Right ventricle myocardium inferior (tissue), 1 donor: ENCODE data around the gene OR7D2. TPM values are rescaled to one million over a fixed set of nuclear protein-coding genes. Genes with fewer than 3 reads are reported as not detected.

Source experiments
- ATAC-seq: fragments of 200-7000 bp; cut with Tn5 transposase; one replicate; pipeline ENCODE4 v1.9.1; 2020; ENCODE audit warnings: mild to moderate bottlenecking, moderate library complexity
- DNase-seq: peaks from one replicate; pipeline ENCODE4 v3.0.0; 2021; ENCODE audit errors: missing footprints
- intact Hi-C: fragments of 100-400 bp; cut with DNase I; formaldehyde crosslinking; loops from one replicate; pipeline ENCODE4 v1.11.0; 2022
- long read RNA-seq: library from polyadenylated mRNA; unstranded; transcript quantifications from one replicate; pipeline ENCODE4 v2.0.0, GENCODE V29; 2021
- total RNA-seq: library from RNA; stranded (reverse); fragmentation: NEBNext Ultra II Directional; extraction: Animal tissue kit (Norgen Biotek cat#: 25700); gene quantifications from one replicate; pipeline ENCODE4 v1.2.1, GENCODE V29; 2021
- donor health status: DM: no; HTN: yes; CAD: no; lungs with severe emphysema.

Gene OR7D2
- total RNA-seq, result 0.08 TPM
- long read RNA-seq, result 0 reads

DNA sequence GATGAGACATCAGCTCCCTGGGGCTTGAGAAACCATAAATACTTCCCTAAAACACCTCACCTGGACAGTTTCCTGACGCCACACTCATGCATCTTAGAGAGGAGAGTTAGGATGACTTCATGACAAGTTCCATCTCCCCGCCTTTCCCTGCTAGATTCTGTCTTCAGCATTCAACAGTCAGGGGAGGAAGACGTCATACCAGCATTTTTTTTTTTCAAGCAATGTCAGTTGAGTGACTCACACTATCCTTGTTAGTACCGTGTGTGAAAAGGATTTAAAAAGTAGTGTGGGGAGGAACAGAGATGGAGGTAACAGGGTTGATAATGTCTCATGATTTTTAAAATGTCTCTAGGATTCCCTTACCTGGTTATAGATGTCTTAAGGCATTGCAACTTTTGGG is at the start of gene OR7D2:
Gene OR7D2, plus strand, starts transcription at position 79 of the 400 bp plus-strand sequence. CDS start 6,803 bp downstream, outside the sequence.
- no peak for ATAC-seq
- intact Hi-C loops, result no loop called here
- DNase-seq, result no peak

DNA sequence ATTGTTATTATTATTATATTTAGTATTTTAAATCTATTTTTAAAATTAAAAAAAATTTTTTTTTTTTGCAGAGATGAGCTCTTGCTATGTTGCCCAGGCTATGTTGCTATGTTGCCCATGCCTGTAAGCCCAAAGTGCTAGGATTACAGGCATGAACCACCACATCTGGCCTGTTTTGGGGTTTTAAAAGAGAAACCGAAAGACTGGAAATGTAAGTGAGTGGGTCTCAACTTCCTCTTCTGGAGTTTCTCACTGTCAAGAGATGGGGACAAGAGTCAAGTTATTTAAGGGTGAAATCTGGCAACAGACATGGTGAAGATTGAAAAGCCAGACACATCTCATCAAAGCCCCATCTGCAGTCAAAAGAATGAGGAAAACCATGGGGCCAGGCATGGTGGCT is 47.8 kb upstream of the OR7D2 start:
- intact Hi-C loops, result no loop called here
- DNase-seq, result no peak
- no peak for ATAC-seq

DNA sequence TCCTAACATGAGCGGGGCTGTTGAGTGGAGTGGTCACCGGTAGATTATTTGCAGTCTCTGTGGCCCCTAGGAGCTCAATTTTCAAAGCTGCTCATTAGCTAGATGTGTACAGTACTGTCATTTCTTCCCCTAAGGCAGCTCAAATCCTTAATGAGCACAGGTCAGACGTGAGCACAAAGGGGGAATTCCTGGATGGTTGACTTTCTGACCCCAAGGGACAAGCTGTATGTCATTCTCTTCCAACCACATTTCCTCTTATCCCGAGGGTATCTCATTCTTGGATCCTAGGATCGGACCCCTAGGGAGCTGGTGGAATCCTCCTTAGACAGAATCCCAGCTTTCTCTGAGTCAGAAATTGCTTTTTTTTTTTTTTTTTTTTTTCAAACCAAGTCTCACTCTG is 46.4 kb upstream of the OR7D2 start:
- intact Hi-C loops, result no loop called here
- DNase-seq (no peak), ATAC-seq (no peak)

DNA sequence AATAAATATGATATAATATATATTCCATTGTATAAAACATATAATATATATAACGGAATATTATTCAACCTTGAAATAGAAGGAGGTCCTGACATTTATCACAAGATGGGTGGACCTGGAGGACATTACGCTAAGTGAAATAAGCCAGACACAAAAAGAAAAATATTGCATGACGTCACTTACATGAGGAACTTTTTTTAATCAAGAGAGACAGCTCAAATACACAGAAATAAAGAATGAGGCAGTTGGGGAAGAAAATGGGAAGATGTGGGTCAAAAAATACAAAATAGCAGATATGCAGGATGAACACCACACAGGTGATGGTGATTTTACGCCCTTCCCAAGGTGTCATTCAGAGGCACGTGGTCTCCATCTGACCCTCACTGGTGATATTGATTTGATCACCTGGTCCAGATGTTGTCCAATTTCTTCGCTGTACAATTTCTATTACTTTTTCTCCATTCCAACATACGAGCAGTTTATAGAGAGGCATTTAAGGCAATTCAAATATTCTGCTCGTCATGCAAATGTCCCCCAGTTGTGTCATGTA is 39.1 kb upstream of the OR7D2 start:
- DNase-seq (no peak), ATAC-seq (peak; percentile 17)
- intact Hi-C loops, result loop anchor here (2.0 to 10.0 kb wide), 4 partner anchors 168 to 653 kb away; partner anchors contain the start of genes ZNF121, ZNF266 and ZNF699

DNA sequence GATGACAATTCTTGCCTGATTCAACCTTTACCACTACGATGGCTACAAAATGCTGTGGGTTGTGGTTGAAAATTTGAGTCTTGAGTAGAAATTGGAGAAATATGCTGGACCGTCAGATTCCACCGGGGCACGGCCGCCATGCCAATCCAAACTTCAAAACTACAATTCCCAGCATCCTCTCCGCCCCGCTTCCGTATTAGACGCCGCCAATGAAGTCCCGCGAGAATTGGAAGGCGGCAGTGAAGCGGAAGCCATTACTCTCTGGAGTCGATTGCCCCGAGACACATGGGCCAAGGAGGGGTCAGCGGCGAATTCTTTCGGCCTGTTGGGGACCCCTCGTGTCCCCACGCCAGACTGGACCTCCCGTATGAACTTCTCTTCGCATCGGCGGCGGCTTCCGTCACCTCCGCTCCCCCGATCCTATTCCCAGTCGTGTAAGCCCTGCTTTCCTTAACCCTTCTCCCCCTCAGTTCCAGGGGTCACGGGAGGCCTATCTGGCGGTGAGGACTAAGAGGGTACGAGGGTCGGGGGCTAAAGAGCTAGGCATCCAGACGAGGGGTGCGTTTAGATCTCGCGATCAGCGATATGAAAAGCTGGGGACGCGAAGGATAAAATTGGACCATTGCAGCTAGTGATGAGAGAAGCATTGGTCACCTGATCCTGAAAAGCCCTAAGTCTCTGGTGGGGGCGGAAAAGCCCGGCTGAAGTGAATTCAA is 38.5 kb upstream of the OR7D2 start, which contains the start of gene ZNF317:
Gene ZNF317, plus strand, starts transcription at position 239 of the 716 bp plus-strand sequence. CDS start 15,620 bp downstream, outside the sequence.
- DNase-seq (peak; percentile 97), ATAC-seq (peak; percentile 97)
- intact Hi-C loops, result loop anchor here (2.0 to 10.0 kb wide), 3 partner anchors 294 to 652 kb away; partner anchors contain the start of genes ZNF121 and ZNF266

DNA sequence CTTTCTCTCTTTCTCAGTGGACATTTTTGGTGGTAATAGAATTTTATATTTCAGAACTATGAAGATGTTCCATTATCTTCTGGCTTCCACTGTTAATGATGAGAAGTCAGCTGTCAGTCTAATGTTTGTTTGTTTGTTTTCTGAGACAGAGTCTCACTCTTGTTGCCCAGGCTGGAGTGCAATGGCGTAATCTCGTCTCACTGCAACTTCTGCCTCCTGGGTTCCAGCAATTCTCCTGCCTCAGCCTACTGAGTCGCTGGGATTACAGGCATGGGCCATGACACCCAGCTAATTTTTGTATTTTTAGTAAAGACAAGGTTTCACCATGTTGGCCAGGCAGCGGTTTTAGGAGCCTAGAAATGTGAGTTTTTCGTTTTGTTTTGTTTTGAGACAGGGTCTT is 33.9 kb upstream of the OR7D2 start:
- ATAC-seq, result no peak
- intact Hi-C loops, result loop anchor here (5.0 to 10.0 kb wide), 2 partner anchors 290 to 647 kb away; partner anchors contain the start of gene ZNF266
- DNase-seq, result no peak

DNA sequence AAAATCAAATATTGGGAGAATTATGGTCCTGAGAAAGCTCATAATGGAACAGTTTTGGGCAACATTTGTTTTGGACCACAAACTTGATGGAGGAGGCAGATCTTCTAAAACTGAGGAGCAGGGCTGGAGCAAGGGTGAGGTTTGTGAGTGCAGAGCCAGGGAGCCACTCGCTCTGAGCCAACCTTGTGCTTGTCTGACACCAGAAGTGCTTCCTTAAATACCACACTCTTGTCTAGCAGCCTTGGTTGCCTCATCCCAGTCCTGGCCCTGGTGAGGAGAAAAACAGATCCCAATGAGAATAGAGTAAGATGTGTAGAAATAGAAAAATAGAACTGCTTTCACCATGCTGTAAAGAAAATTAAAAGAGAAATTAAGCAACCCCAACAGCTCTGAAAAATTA is 31.9 kb upstream of the OR7D2 start:
- ATAC-seq, result peak; percentile 48
- no peak for DNase-seq
- intact Hi-C loops, result loop anchor here (10.0 kb wide), 1 partner anchor 288 kb away; the partner anchor contains the start of gene ZNF266

DNA sequence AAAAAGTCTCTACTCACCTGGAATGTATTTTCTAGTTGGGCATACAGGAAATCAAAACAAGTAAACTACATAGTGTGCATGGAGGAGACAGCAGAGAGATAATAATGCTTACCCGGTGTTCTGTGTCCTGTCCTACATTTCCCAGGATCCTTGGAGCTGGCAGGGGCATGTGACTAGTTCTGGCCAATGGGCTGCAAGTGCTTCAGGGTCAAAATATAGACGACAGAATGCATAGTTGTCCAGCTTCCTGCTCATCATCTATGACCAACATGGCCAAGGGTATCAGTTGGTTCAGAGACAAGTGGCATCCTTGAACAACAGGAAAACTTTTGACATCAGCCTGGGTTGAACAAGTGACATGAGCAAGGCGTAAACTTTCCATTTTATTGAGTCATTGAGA is 30.1 kb upstream of the OR7D2 start:
- ATAC-seq (no peak), DNase-seq (no peak)
- intact Hi-C loops, result loop anchor here (10.0 kb wide), 1 partner anchor 286 kb away; the partner anchor contains the start of gene ZNF266

DNA sequence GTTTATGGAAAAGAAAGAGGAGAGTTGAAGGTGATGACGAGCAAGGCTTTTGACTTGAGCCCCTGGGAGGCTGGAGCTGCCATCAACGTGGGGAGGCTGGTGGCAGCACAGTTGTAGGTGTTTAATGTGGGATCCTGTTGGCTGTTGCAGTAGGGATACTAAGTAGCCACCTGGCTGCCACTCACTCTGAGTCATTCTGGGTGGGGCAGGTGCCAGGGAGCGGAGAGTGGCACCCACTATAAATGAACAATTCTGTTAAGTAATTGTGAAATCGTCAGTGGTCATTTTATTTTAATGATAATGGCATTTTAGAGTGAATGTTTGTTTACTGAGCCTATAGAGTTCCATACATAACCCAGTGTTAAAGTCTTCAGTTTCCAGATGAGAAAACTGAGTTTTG is 28.8 kb upstream of the OR7D2 start:
- ATAC-seq, result no peak
- intact Hi-C loops, result loop anchor here (10.0 kb wide), 1 partner anchor 285 kb away; the partner anchor contains the start of gene ZNF266
- no peak for DNase-seq

DNA sequence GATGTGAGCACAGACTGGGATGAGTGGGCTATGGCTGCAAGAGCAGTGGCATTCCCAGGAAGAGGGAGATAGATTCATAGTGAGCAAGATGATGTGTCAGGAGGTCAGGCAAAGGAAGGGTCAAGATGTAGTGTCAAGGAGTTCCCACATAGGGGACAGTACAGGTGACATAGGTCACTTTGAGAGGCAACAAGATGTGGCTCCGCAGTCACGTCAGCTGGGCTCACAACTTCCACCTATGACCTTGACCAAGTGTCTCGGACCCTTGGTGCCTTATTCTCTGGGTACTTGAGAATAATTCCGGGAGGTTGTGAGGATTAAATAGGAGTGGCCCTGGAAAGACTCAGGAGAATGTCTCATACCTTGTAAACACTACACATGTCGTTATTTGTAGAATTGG is 28.1 kb upstream of the OR7D2 start:
- no peak for DNase-seq
- intact Hi-C loops, result no loop called here
- no peak for ATAC-seq

DNA sequence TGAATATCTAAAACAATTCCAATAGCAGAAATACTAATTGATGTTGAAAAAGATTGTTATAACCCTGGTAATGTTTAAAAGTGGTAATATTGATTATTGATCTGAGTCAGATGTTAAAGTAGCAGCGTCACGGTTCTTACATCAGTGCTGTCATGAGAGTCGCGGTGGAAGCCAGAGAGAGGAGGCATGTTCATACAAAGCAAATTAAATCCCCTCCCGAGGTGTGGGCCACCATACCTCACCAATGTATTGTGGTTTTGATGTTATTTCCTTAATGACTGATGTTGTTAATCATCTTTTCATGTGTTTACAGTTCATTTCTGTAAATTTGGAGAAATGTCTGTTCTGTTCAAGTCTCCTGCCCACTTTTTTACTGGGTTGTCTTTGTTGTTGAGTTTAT is 27.4 kb upstream of the OR7D2 start:
- intact Hi-C loops, result no loop called here
- DNase-seq (no peak), ATAC-seq (no peak)

DNA sequence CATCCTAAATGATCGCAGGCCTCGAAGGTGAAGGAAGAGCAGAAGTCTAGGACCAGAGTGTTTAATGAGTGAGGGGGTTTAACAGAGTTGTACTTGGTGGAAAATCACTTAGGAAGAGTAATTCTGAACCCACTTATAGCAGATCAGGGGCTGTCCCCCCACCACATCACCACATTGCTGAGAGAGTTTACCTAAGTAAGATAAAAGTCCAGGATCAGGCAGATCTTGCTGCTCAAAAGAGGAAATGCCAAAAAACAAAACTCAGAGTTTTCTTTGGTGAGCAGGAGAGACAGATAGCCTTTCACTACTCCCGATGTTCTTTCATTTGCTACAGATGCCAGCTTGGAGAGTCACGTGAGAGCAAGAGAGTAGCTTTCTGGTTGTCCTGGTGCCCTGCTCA is 23.2 kb upstream of the OR7D2 start:
- ATAC-seq (no peak), DNase-seq (no peak)
- intact Hi-C loops, result no loop called here

DNA sequence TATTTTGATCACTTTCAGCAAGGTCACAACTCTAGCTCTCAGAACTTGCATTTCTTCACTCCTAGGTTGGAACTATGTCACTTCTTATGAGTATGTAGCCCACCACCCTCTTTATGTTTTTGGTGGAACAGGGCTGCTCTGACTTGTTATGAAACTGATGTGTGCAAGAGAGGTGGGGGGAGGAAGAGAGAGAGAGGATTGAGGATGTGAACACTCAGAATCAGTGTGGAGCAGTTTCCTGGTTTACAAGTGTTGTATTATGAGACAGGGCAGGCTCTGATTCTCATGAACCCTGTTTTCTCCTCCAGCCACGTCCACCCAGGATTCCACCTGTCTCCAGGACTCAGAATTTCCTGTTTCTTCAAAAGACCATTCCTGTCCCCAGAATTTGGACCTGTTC is 22.5 kb upstream of the OR7D2 start:
- ATAC-seq (no peak), DNase-seq (no peak)
- intact Hi-C loops, result no loop called here

DNA sequence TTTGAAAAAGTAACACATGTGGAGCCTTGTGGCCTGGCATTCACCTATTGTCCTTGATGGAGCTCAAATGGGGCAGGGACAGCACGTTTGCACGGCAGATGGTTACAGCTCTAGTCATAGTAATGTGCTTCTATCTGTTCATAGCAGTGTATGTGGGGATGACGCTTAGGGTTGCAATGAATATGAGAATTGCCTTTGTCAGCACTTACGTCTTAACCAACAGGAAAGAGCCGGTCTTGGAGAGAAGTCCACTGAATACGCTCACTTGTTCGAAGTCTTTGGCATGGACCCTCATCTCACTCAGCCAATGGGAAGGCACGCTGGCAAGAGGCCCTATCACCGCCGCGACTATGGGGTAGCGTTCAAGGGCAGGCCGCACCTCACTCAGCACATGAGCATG is 18.9 kb upstream of the OR7D2 start:
- ATAC-seq (no peak), DNase-seq (no peak)
- intact Hi-C loops, result no loop called here

DNA sequence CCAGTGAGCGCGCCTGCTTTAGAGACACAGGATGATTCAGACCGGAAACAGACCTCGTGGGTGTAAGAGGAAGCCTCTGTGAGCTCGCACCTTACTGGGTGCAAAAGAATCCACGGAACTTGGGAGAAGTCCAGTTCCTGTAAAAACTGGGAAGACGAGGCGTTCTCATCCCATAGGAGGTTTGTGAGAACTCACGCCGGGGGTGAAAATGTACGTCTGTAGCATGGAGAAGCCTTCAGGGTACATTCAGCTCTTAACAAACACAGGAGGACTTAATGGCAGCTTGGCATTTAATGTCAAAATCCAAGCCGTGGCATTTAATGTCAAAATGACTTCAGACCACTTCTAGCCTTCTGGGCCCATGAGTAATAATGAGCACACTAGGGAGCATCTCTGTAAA is 17.4 kb upstream of the OR7D2 start:
- intact Hi-C loops, result no loop called here
- DNase-seq (no peak), ATAC-seq (no peak)

DNA sequence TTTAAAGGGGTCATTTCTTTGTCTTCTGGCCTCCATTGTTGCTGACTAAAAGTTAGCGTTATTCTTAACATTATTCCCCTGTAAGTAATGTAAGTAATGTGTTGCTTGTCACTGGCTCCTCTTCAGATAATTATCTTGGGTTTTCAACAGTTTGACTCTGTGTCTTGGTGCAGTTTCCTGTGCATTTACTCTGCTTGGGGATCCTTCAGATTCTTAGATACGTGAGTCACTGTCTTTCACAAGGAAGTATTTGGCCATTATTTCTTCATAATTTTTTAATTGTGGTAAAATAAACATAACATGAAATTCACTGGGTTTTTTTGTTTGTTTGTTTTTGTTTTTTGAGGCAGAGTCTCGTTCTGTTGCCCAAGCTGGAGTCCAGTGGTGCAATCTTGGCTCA is 13.5 kb upstream of the OR7D2 start:
- no peak for DNase-seq

DNA sequence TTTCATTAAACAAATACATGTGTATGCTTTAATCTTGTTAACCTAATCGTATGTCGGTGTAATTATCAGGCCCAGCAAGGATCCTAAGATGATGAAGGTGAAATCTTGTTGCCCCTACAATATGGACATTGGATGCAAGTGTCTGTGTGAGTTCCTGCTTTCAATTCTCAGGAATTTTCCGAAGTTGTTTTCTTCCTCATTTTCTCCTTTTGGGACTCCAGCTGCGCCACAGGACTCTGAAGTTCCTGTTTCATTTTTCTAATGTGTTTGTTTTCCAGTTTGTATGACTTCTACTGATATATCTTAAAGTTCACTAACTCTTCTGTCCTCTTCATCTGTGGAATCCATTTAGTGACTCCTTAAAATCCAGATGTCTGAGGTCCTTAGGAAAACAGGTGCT is 11.9 kb upstream of the OR7D2 start:
- ATAC-seq (no peak), DNase-seq (no peak)
- intact Hi-C loops, result no loop called here

More for the DNA sequence above, 13.5 kb upstream of the OR7D2 start:
- intact Hi-C loops, result no loop called here
- no peak for ATAC-seq

DNA sequence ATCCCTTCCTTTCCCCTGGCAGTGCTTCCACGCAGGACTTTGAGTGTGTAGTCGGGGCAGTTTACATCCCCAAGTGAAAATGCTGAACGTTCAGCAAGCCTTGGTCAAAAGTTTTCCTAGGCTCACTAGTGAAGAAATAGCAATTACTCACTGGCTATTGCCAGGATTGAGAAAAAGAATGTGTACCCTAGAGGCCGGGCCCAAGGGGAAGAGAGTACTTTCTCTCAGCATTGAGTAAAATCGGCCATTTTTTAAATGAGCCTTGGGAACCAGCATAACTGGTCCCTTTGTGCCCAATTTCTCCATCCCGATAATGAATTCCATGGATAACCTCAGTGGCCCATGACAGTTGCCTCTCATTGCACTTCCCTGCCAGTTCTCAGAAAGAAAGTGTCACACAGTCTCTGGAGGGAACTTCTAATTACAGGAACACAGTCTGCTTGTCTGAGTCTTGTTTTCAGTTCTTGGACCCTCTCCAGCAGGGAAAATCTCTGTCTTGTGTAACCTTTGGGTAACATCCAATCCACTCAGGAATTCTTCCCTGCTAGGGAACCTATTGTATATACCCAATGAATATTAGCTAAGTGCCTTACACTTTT is 7.3 kb upstream of the OR7D2 start:
- ATAC-seq (no peak), DNase-seq (no peak)
- intact Hi-C loops, result no loop called here

DNA sequence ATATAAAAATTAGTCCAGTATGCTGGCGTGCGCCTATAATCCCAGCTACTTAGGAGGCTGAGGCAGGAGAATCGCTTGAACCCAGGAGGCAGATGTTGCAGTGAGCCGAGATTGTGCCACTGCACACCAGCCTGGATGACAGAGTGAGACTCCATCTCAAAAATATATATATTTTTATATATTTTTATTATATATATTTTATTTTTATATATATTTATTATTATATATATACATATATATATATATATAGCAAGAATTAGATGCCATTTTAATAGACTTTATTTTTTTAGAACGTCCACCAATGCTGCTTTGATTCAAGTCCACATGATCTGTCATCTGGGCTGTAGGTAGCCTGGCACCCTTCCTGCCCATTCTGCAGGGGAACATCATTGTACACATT is 3.5 kb upstream of the OR7D2 start:
- DNase-seq (no peak), ATAC-seq (no peak)
- intact Hi-C loops, result no loop called here

DNA sequence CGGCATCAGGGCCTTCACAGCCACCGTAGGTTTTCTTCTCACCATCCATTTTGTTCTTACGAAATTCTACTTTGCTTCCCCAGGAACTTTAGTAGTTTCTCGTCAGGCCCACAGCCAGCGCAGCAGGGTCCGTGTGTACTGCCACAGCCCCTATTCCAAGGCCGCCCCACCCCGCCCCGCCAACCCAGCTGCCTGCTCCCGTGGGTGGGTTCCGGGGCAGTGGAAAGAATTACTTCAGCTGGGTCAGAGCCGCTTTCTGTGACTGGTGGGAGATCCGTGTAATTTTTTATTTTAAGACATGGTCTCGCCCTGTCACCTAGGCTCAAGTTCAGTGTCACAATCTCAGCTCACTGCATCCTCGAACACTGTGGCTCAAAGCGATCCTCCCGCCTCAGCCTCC is 4.2 kb downstream of the OR7D2 start:
- ATAC-seq (no peak), DNase-seq (no peak)
- intact Hi-C loops, result no loop called here
